Loucy (cell line): Measurements from ENCODE around the gene BRK1.

Experiments
- H2AFZ ChIP-seq: fragments of 200-600 bp; sonication (generic); 2 replicates; pipeline ENCODE4 v1.6.0; 2016; ENCODE audit warnings: antibody characterized with exemption, mild to moderate bottlenecking, low read length, moderate library complexity
- H3F3A ChIP-seq: fragments of 200-600 bp; 2 replicates; pipeline ENCODE4 v1.6.0; 2016; ENCODE audit warnings: antibody characterized with exemption, low read depth, mild to moderate bottlenecking
- H3K27me3 ChIP-seq: fragments of 200-600 bp; sonication (generic); 2 replicates; pipeline ENCODE4 v1.6.1; 2014; ENCODE audit warnings: low read length, mild to moderate bottlenecking; ENCODE audit not compliant: insufficient read depth, poor library complexity, severe bottlenecking
- H3K36me3 ChIP-seq: fragments of 200-600 bp; sonication (generic); 2 replicates; pipeline ENCODE4 v1.6.1; 2016; ENCODE audit warnings: low read length; ENCODE audit not compliant: insufficient read depth
- H3K4me1 ChIP-seq: fragments of 200-600 bp; sonication (generic); 2 replicates; pipeline ENCODE4 v1.5.1; 2014; ENCODE audit warnings: low read length, mild to moderate bottlenecking; ENCODE audit not compliant: insufficient read depth, poor library complexity, severe bottlenecking
- H3K4me2 ChIP-seq: fragments of 200-600 bp; sonication (generic); 2 replicates; pipeline ENCODE4 v1.6.0; 2014; ENCODE audit warnings: antibody characterized with exemption, low read length, low read depth, mild to moderate bottlenecking; ENCODE audit not compliant: poor library complexity, severe bottlenecking
- H3K4me3 ChIP-seq: fragments of 200-600 bp; sonication (generic); 2 replicates; pipeline ENCODE4 v1.5.1; 2014; ENCODE audit warnings: low read length, mild to moderate bottlenecking, mixed read lengths; ENCODE audit not compliant: poor library complexity, severe bottlenecking
- H3K79me2 ChIP-seq: fragments of 200-600 bp; sonication (generic); 2 replicates; pipeline ENCODE4 v1.6.1; 2014; ENCODE audit warnings: low read length; ENCODE audit not compliant: insufficient read depth
- H3K9ac ChIP-seq: fragments of 200-600 bp; sonication (generic); 2 replicates; pipeline ENCODE4 v1.6.0; 2014; ENCODE audit warnings: mild to moderate bottlenecking, low read depth, low read length, moderate library complexity; ENCODE audit not compliant: poor library complexity, severe bottlenecking
- H3K9me2 ChIP-seq: fragments of 200-600 bp; sonication (generic); replicated peaks from 2 replicates; pipeline ENCODE4 v1.6.1; 2016; ENCODE audit warnings: low read depth, low read length, mixed read lengths
- H3K9me3 ChIP-seq: fragments of 200-600 bp; sonication (generic); 2 replicates; pipeline ENCODE4 v1.6.1; 2014; ENCODE audit warnings: mild to moderate bottlenecking, antibody characterized with exemption, low read length, low read depth; ENCODE audit not compliant: insufficient read depth
- H4K20me1 ChIP-seq: fragments of 200-600 bp; sonication (generic); 2 replicates; pipeline ENCODE4 v1.6.0; 2014; ENCODE audit warnings: antibody characterized with exemption, low read length, mild to moderate bottlenecking; ENCODE audit not compliant: insufficient read depth, poor library complexity, severe bottlenecking
- CTCF ChIP-seq: fragments of 200-600 bp; sonication (generic); conservative IDR thresholded peaks from 2 replicates; pipeline ENCODE4 v1.5.1; 2014; ENCODE audit warnings: mild to moderate bottlenecking, antibody characterized with exemption, low read length
- EZH2phosphoT487 ChIP-seq: fragments of 200-600 bp; IDR thresholded peaks from 2 replicates; pipeline ENCODE4 v1.6.1; 2018; ENCODE audit warnings: antibody characterized with exemption, mild to moderate bottlenecking, moderate library complexity, borderline replicate concordance

Gene BRK1

DNA sequence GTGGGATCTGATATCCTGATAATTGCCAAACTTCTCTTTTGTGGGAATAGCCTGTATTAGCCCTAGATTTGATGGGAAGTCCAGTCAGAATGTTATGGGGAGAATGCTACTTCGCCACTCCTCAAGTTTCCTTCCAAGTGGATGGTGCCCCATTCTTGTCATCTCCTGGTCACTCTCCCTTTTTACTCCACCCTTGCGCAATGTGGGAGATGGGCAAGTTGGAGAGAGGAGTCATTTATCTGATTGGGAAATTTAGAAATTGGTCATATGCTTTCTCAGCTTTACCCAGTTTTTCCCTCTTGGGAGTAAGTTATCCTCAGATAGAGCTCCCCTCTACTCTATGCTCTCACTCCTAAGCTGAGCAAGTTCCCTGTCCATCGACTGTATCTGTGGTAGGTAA lies 21.8 kb upstream of the BRK1 start:
- no peaks in the 10 kb centered on the region for H3F3A ChIP-seq
- H3K27me3 ChIP-seq = no peaks in the 10 kb centered on the region
- H3K36me3 ChIP-seq = peaks cover 50% of the 10 kb centered on the region; the same call in 1 of the 2 replicates
- no peak overlapping the region for H3K9ac ChIP-seq
- TF ChIP-seq EZH2phosphoT487 = no peak
- TF ChIP-seq CTCF = no peak
- H3K79me2 ChIP-seq = no peaks in the 10 kb centered on the region
- H4K20me1 ChIP-seq = no peaks in the 10 kb centered on the region
- H3K4me2 ChIP-seq = no peak overlapping the region
- H3K9me3 ChIP-seq = no peaks in the 10 kb centered on the region
- no peak overlapping the region for H3K4me3 ChIP-seq
- no peaks in the 10 kb centered on the region for H3K4me1 ChIP-seq
- H2AFZ ChIP-seq = no peak overlapping the region
- H3K9me2 ChIP-seq = no peaks in the 10 kb centered on the region

GRCh38 chr3:10099041-10099440 lies 16.4 kb upstream of the BRK1 start:
- no peak for TF ChIP-seq CTCF
- TF ChIP-seq EZH2phosphoT487 = no peak
- Histone ChIP-seq H3K4me3 (no peak overlapping the region), H3K4me1 (no peaks in the 10 kb centered on the region), H2AFZ (no peak overlapping the region), H3K9ac (no peak overlapping the region), H3K9me3 (no peaks in the 10 kb centered on the region), H3K36me3 (peaks cover 27% of the 10 kb centered on the region), H3K27me3 (no peaks in the 10 kb centered on the region), H3K9me2 (no peaks in the 10 kb centered on the region), H3F3A (no peaks in the 10 kb centered on the region), H4K20me1 (no peaks in the 10 kb centered on the region), H3K79me2 (no peaks in the 10 kb centered on the region), H3K4me2 (no peak overlapping the region)

GRCh38 chr3:10106919-10107318 lies 8.6 kb upstream of the BRK1 start:
- Histone ChIP-seq H3K27me3 (no peaks in the 10 kb centered on the region), H3K36me3 (no peaks in the 10 kb centered on the region), H3K9me3 (no peaks in the 10 kb centered on the region), H3K9me2 (no peaks in the 10 kb centered on the region), H3K79me2 (no peaks in the 10 kb centered on the region), H3K4me1 (no peaks in the 10 kb centered on the region), H3F3A (no peaks in the 10 kb centered on the region), H3K9ac (no peak overlapping the region), H2AFZ (no peak overlapping the region), H4K20me1 (no peaks in the 10 kb centered on the region), H3K4me2 (no peak overlapping the region), H3K4me3 (no peak overlapping the region)
- TF ChIP-seq CTCF (no peak), EZH2phosphoT487 (no peak)
